Vagina (tissue), 2 donors: ENCODE measurements around the gene SLC1A2. TPM values are rescaled to one million over a fixed set of nuclear protein-coding genes. Genes with fewer than 3 reads are reported as not detected.

Experiments used
- DNase-seq, 2 donors: peaks; one replicate each; pipeline ENCODE4 v3.0.0-alpha.2; 2017; ENCODE audit errors: extremely low spot score in 2 of 2
- H3K27ac ChIP-seq: fragments of 200-600 bp; sonication (generic); one replicate; pipeline ENCODE4 v1.5.1; 2019
- H3K27me3 ChIP-seq: fragments of 200-600 bp; sonication (generic); one replicate; pipeline ENCODE4 v1.5.1; 2019
- H3K36me3 ChIP-seq, 2 donors: fragments of 200-600 bp; sonication (generic); one replicate each; pipeline ENCODE4 v1.5.1; 2017 to 2019
- H3K4me1 ChIP-seq: fragments of 200-600 bp; sonication (generic); one replicate; pipeline ENCODE4 v1.5.1; 2019
- H3K4me3 ChIP-seq, 2 donors: fragments of 200-600 bp; sonication (generic); 1 replicate in 1 of 2; 2 replicates in 1 of 2; pipeline ENCODE4 v1.5.1; 2016 to 2019
- H3K9me3 ChIP-seq: fragments of 200-600 bp; sonication (generic); one replicate; pipeline ENCODE4 v1.5.1; 2019
- CTCF ChIP-seq, 3 experiments: fragments of 450-650 bp in 2 of 3; fragments of 200-600 bp in 1 of 3; sonication (generic) in 1 of 3; IDR thresholded peaks; one replicate each; pipeline ENCODE4 v1.5.1; 2017 to 2019; ENCODE audit warnings: antibody characterized with exemption in 3 of 3, mild to moderate bottlenecking in 2 of 3, moderate library complexity in 2 of 3
- POLR2A ChIP-seq, 2 donors: fragments of 450-650 bp; IDR thresholded peaks; one replicate each; pipeline ENCODE4 v1.6.1; 2017; ENCODE audit warnings: antibody characterized with exemption in 2 of 2, mild to moderate bottlenecking in 2 of 2, moderate library complexity in 2 of 2
- POLR2AphosphoS5 ChIP-seq, 2 donors: sonication (generic); formaldehyde crosslinking; IDR thresholded peaks; one replicate each; pipeline ENCODE4 v1.9.0; 2017; ENCODE audit warnings: antibody characterized with exemption in 2 of 2, mild to moderate bottlenecking in 2 of 2, low read depth in 1 of 2; ENCODE audit not compliant: insufficient read depth in 1 of 2
- intact Hi-C: fragments of 100-400 bp; cut with DNase I; formaldehyde crosslinking; loops from one replicate; pipeline ENCODE4 v1.15.1; 2023
- total RNA-seq: library from RNA; depleted of rRNA; stranded (reverse); fragments of >200 nt; gene quantifications from one replicate; pipeline ENCODE4 v1.2.3, GENCODE V29; 2016

SLC1A2 gene
- total RNA-seq, 1 donor from 2014 or later: 4.7 TPM

DNA sequence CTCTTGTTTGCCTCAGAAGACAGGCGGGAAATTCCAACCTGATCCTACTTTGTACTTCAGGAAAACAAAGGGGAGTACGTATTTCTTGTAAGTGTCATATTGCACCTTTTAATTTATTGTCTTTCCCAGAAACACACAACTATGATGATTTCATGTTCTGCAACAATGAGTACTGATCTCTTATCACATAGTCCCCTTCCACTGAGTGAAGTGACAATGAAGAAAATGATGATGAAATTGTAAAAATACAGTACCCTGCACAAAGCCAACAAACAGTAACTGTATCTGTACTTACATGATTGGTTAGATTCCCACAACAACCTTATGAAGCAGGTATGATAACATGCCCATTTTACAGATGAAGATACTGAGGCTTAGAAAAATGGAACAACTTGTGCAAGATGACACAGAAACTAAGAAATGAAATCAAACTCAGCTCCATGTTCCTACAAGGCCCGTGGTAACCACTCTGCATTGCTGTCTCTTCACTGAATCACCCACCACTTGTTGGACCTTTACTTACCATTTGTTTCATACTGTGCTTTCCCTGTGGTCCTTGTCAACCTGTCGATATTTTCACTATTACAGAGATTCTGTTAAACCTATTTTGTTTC, 37.5 kb downstream of the SLC1A2 start:
- TF ChIP-seq POLR2A (IDR thresholded peaks at IDR 0.05): no peak
- TF ChIP-seq POLR2AphosphoS5 (IDR thresholded peaks at IDR 0.05; ENCODE audit: insufficient read depth in 1 of 2, low read depth in 1 of 2): no peak
- TF ChIP-seq CTCF (IDR thresholded peaks at IDR 0.05): no peak
- H3K4me3 ChIP-seq: no peak overlapping the region
- no peaks in the 10 kb centered on the region for H3K4me1 ChIP-seq
- intact Hi-C loops: no loop called here
- DNase-seq: no peak
- H3K27ac ChIP-seq: no peak overlapping the region
- H3K36me3 ChIP-seq: no peaks in the 10 kb centered on the region
- no peaks in the 10 kb centered on the region for H3K27me3 ChIP-seq
- H3K9me3 ChIP-seq: no peaks in the 10 kb centered on the region

DNA sequence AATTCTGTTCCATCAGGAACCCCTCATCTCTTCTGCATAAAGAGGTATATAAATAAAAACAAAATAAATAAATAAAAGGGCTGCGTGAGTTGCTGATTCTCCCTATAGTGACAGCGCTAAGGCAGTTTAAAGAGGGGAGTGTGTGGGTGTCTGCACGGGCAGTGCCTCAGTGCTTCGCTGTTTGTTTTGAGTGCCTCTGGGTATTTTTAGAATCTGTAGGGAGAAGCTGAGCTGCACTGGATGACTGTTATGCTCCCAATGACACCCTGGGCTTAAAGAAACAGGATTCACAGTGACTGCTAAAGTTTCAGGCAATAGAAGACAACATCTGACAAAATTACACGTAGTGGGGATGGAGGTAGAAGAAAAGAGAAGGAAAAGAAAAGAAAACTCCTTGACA, 38.8 kb downstream of the SLC1A2 start:
- no peak for DNase-seq
- Histone ChIP-seq H3K36me3 (no peaks in the 10 kb centered on the region), H3K4me3 (no peak overlapping the region), H3K27me3 (no peaks in the 10 kb centered on the region), H3K9me3 (no peaks in the 10 kb centered on the region), H3K4me1 (no peaks in the 10 kb centered on the region), H3K27ac (no peak overlapping the region)
- no peak for TF ChIP-seq POLR2A (IDR thresholded peaks at IDR 0.05)
- no peak for TF ChIP-seq POLR2AphosphoS5 (IDR thresholded peaks at IDR 0.05; ENCODE audit: insufficient read depth in 1 of 2, low read depth in 1 of 2)
- TF ChIP-seq CTCF (IDR thresholded peaks at IDR 0.05): no peak
- intact Hi-C loops: no loop called here

- H3K9me3 ChIP-seq: no peaks in the 10 kb centered on the region
- H3K4me3 ChIP-seq: no peak overlapping the region
- intact Hi-C loops: no loop called here
- peak in 1 of 2 donors; percentile 52 for DNase-seq
- H3K4me1 ChIP-seq: no peaks in the 10 kb centered on the region
- no peaks in the 10 kb centered on the region for H3K27me3 ChIP-seq
- H3K27ac ChIP-seq: no peak overlapping the region
- TF ChIP-seq CTCF (IDR thresholded peaks at IDR 0.05): no peak
- no peak for TF ChIP-seq POLR2AphosphoS5 (IDR thresholded peaks at IDR 0.05; ENCODE audit: insufficient read depth in 1 of 2, low read depth in 1 of 2)
- no peak for TF ChIP-seq POLR2A (IDR thresholded peaks at IDR 0.05)
- no peaks in the 10 kb centered on the region for H3K36me3 ChIP-seq
These were observed 42.1 kb downstream of the SLC1A2 start for GRCh38 chr11:35377262-35377661.

- no peak overlapping the region for H3K27ac ChIP-seq
These were observed 42.7 kb downstream of the SLC1A2 start for GRCh38 chr11:35376613-35377012.

More at GRCh38 chr11:35376613-35377012, 42.7 kb downstream of the SLC1A2 start:
- TF ChIP-seq POLR2A (IDR thresholded peaks at IDR 0.05): no peak
- TF ChIP-seq CTCF (IDR thresholded peaks at IDR 0.05): no peak
- no peak for TF ChIP-seq POLR2AphosphoS5 (IDR thresholded peaks at IDR 0.05; ENCODE audit: insufficient read depth in 1 of 2, low read depth in 1 of 2)
- Histone ChIP-seq H3K36me3 (no peaks in the 10 kb centered on the region), H3K4me3 (no peak overlapping the region), H3K4me1 (no peaks in the 10 kb centered on the region), H3K27me3 (no peaks in the 10 kb centered on the region), H3K9me3 (no peaks in the 10 kb centered on the region)
- DNase-seq: no peak
- intact Hi-C loops: no loop called here
